NCI-H146 (cell line): ENCODE data around the gene CD74.

Source experiments
- DNase-seq: peaks from one replicate; lab custom pipeline; 2025; lab: John Stamatoyannopoulos, UW

The CD74 gene

DNA sequence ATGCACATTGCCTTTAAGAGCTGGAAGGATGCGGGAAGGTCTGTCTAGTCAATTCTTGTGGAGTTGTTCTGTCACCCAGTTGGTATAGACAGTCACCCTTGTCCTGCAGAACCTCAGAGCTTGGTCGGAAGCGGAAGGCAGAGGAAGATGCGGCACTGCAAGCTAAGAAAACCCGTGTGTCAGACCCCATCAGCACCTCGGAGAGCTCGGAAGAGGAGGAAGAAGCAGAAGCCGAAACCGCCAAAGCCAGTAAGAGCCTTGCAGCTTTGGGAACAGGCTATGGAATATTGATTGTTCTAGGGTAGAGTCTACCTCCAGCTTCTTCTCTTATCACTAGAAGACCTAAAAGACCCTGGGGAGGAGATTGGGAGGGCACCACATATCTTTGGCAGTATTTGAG lies 48.7 kb downstream of the CD74 start:
- no peak for DNase-seq

DNA sequence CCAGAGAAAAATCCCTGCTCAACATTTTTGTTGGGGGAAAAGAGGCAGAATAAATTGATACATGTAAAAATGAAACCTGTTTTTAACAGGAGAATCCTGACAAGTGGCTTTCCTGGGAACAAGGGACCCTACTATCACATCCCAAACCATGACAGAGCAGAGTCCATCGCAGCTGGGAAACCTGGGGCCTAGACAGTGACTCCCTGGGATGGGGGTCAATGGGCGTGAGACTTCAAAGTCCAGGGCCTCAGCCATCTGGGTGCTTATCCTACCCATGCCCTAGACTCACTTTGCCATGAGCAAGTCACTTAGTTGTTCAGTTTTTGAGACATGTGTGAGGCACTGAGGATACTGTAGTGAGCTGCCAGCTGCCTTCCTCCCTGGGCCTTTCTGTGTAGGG lies 49.5 kb downstream of the CD74 start:
- no peak for DNase-seq

DNA sequence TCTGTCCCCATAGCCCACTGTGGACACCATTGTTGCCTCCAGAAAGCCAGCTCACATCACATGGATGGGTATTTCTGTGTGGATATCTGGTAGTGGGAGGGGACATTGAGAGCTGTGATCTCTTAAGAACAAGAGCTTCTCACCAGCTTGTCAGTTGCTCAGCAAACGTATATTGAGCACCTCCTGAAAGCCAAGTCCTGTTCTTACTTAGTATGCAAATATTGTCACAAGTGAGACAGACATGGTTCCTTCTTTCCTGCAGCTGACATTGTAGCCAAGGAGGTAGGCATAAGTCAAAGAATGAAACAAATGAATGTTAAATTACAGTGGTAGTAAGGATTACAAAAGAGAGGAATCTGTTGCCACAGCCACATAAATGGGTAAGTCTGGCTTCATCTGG lies 51.4 kb downstream of the CD74 start:
- no peak for DNase-seq

DNA sequence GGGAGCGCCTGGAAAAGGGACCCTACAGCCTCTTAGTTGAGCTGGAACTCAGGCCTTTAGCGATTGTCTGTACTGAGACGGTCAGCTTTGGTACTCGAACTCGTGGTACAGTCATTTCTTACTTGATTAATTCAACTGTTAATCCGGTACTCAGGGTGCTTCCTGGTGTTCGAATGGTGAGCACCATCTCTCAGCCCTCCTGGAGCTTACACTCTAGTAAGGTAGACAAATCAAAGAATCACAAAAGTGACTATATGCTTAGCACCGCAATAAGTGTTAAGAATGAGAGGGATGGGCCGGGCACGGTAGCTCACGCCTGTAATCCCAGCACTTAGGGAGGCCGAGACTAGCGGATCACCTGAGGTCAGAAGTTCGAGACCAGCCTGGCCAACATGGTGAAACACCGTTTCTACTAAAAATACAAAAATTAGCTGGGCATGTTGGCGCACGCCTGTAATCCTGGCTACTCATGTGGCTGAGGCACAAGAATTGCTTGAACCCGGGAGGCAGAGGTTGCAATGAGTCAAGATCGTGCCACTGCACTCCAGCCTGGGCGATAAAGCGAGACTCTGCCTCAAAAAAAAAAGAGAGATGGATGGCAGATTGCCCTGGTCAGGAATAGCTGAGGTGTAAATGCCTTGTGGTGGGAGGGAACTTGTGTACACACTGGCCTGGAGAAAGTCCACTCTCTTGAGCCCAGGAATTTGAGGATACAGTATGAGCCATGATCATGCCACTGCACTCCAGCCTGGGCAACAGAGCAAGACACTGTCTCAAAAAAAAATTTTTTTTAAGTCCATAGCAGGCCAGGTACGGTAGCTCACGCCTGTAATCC lies 54.2 kb downstream of the CD74 start:
- DNase-seq = peak; percentile 22

DNA sequence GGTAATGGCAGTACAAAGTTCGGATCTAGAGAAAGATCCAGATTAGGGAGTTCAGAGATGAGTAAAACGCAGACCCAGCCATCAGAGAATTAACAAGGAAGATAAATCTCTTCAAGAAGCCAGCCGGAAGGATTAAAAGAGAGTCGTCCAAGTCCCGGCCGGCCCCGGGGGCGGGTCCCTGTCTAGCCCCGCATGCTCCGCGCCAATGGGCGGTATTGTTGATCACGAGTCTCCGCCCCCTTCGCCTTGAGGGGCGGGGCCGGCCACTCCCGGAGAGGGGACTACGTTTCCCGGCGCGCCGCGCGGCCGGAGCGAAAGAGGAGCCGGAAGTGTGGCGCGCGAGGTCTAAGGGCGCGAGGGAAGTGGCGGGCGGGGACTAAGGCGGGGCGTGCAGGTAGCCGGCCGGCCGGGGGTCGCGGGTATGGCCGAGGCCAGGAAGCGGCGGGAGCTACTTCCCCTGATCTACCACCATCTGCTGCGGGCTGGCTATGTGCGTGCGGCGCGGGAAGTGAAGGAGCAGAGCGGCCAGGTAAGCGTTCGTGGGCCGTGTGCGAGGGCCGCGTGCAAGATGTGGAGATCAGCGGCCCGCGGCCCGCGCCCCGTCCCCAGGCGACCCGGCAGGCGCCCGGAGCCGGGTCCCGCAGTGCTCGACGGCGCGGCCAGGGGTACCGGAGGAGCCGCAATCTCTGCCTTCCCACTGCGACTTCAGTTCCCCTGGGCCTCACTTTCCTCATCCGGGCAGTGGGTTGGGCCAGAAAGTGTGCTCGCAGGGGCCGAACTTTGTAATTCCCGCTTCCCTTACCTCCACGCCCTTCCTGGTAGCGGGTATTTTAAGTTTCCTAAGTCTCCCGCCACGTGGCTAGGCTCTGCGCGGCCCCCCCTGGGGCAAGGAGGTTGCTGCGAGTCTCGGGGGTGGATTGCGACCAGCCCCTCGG lies 55.1 kb downstream of the CD74 start, which contains the start of gene TCOF1:
TCOF1 (plus strand) TSS at position 372 of the 935 bp plus-strand sequence; CDS start at position 422, 50 bp downstream.
- peak; percentile 93 for DNase-seq

DNA sequence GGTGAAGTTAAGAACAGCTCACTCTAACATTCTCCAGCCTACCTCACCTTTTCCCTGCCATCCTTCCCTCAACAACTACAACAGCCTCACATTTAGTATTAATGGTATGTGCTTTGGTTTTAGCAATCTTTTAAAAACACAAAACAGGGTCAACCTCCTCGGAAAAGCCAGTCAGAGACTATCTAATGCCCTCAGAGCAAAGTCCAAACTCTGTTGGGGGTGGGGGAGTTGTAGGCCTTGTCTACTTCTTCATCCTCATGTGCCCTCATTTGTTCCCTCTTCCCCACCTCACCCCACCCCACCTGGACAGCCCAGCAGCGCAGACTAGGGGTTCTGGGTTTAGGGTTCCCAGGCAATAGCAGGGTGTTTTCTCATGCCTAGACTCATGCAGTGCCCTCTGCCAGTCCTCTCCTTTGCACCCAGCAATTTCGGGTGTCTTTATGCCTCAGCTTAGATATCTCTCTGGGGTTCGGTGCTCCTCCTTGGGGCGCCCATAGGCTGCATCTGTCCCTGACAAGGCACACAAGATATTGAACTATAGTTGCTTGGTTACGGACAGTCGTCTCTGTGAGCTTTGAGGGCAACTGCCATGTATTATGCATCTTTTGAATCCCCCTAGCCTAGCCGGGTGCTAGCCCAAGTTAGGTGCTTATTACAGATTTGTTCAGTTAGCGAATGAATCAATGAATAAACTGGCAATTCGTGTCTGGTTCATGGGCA lies 56.0 kb downstream of the CD74 start:
- no peak for DNase-seq

DNA sequence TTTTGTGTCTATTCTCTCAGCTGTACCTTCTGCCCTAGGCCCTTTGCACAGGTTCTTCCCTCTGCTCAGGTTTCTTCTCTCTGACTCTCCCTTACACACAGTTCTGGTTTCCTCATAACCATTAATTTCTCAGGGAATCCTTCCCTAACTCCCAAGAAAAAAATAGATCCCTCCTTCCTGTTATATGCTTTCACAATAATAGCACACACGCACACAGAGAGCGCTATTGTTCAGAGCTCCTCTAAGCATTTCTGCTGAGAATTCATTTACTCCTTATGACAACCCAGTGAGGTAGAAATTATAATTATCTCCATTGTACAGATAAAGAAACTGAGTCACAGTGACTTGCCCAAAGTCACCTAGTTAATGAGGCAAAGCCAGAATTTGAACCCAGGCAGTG lies 56.9 kb downstream of the CD74 start:
- DNase-seq = no peak

DNA sequence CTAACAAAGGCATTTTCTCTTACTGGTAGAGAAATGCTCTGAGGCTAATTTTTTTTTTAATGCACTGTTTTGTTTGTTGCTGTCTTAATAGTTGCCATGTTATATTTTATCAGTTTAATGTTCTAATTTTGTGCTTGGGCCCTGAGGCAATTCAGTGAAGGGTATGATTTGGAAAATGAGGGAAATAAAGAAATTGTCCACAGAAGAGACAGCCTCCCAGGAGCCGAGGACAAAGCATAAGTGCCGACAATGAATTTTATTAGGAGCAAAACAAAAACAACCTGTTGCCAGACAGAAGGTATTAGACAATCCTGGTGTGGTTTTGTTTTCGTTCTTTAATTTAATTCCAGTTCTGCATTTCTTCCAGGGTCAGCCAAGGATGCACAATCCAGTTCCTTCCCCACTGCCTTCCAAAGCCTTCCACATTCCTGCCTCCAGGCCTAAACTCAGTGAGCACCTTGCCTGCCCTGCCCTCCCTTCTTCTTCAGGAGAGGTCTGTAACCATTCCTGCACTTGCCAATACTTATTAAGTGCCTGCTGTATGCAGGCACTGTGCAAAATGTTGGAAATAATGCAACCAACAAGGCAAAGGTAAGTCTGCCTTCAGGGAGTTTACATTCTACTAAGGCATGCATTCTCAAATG lies 59.6 kb downstream of the CD74 start:
- no peak for DNase-seq

DNA sequence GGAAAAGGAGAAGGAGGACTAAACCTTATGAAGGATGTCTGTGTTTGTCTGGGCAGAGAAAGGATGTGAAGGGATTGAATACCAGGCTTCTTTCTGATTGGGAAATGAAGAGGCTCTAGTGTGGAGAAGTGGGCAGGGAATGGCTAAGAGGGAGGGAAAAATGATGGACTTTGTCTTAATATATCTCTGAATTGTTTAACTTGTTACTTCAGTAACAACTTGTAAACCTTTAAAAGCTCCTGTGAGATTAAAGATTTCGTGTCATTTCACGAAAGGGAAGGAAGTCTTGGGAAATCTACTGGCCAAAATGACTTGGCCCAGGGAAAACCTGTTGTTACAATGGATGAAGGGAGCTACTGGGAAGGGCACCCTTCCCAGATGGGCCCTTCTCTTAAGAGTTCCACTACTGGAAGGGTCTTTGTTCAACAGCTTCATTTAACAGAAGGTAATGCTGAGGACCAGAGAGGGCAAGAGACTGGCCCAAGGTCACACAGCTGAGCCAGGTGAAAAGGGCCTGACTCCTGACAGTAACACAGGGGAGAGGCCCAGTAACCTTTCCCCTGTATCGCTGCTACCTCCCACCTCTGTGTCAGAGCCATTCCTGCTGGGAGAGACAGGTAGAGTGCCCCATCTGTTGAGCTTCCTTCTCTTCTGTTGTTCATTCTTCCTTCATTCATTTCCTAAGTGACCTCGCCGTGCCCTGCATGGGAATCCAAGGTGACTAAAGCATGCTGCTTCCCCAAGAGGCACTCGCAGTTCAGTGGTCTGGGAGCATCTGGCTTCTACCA lies 60.3 kb downstream of the CD74 start:
- no peak for DNase-seq
